A673 (cell line): ENCODE data around the gene TEX53. TPM values are rescaled to one million over a fixed set of nuclear protein-coding genes. Genes with fewer than 3 reads are reported as not detected.

Experiments used
- BruUV-seq: library from RNA; stranded (reverse); fragments of 400-500 nt; replicated peaks from 2 replicates; lab custom pipeline; 2021; lab: Mats Ljungman, UMichigan
- CTCF ChIA-PET: fragments of 300-600 bp; sonication (Branson Sonifier 250); formaldehyde crosslinking; loops from one replicate; lab custom pipeline; 2022; ENCODE audit warnings: antibody characterized with exemption; lab: Charles Lee
- POLR2A ChIA-PET: fragments of 300-600 bp; sonication (Branson Sonifier 250); formaldehyde crosslinking; loops from one replicate; lab custom pipeline; 2022; ENCODE audit warnings: antibody characterized with exemption; ENCODE audit not compliant: low non-redundant PET; lab: Charles Lee
- DNase-seq: peaks from one replicate; pipeline ENCODE4 v3.0.0-alpha.2; 2015; ENCODE audit warnings: low spot score
- H3K27ac ChIP-seq: fragments of 200-600 bp; sonication (generic); 2 replicates; pipeline ENCODE4 v1.5.1; 2016; ENCODE audit warnings: mixed run types, low read depth, mild to moderate bottlenecking, mixed read lengths, antibody characterized with exemption, low read length; ENCODE audit not compliant: poor library complexity, severe bottlenecking
- H3K27me3 ChIP-seq: fragments of 200-600 bp; sonication (generic); replicated peaks from 2 replicates; pipeline ENCODE4 v1.6.1; 2017; ENCODE audit warnings: mixed run types, low read depth, mild to moderate bottlenecking, mixed read lengths, antibody characterized with exemption, low read length; ENCODE audit not compliant: insufficient read depth, poor library complexity
- H3K36me3 ChIP-seq: fragments of 200-600 bp; sonication (generic); 2 replicates; pipeline ENCODE4 v1.6.1; 2016; ENCODE audit warnings: mixed run types, mild to moderate bottlenecking, mixed read lengths, antibody characterized with exemption, low read length; ENCODE audit not compliant: insufficient read depth, poor library complexity, severe bottlenecking
- H3K4me1 ChIP-seq: fragments of 200-600 bp; sonication (generic); 2 replicates; pipeline ENCODE4 v1.6.1; 2017; ENCODE audit warnings: mixed run types, mild to moderate bottlenecking, mixed read lengths, antibody characterized with exemption, low read length; ENCODE audit not compliant: insufficient read depth, poor library complexity, severe bottlenecking
- H3K4me3 ChIP-seq: fragments of 200-600 bp; sonication (generic); 2 replicates; pipeline ENCODE4 v1.5.1; 2016; ENCODE audit warnings: low read depth, mixed run types, mild to moderate bottlenecking, mixed read lengths, low read length; ENCODE audit not compliant: poor library complexity, severe bottlenecking
- H3K9me3 ChIP-seq: fragments of 200-600 bp; sonication (generic); 2 replicates; pipeline ENCODE4 v1.6.1; 2016; ENCODE audit warnings: mixed run types, low read depth, mild to moderate bottlenecking, mixed read lengths, antibody characterized with exemption, low read length; ENCODE audit not compliant: poor library complexity, severe bottlenecking
- EZH2 ChIP-seq: fragments of 200-600 bp; sonication (generic); IDR thresholded peaks from 2 replicates; pipeline ENCODE4 v1.6.1; 2017; ENCODE audit warnings: borderline replicate concordance, low read depth, mild to moderate bottlenecking, mixed read lengths, antibody characterized with exemption, low read length; ENCODE audit not compliant: poor library complexity, severe bottlenecking
- intact Hi-C: fragments of 100-400 bp; cut with micrococcal nuclease; formaldehyde crosslinking; loops from one replicate; pipeline ENCODE4 v1.10.0; 2022; ENCODE audit not compliant: unreplicated experiment
- total RNA-seq: library from RNA; stranded (reverse); gene quantifications from 2 replicates; pipeline ENCODE4 v1.2.3, GENCODE V29; 2021
- TF ChIP-seq, protein P1 (sequence below): fragments of 300-800, 200-600 bp; sonication (generic); conservative IDR thresholded peaks from 2 replicates; pipeline ENCODE4 v1.5.1; 2017; ENCODE audit warnings: low read depth, mild to moderate bottlenecking, antibody characterized with exemption, low read length, moderate library complexity, mixed read lengths

TEX53 gene
- total RNA-seq, 1 experiment from 2014 or later, result not detected

GRCh38 chr9:114669961-114670360 lies 12.4 kb upstream of the TEX53 start:
- intact Hi-C loops, result loop anchor here (5.0 kb wide), 1 partner anchor 1057 kb away; no protein-coding TSS in a partner anchor
- CTCF ChIA-PET, result no interaction called here
- TF ChIP-seq, protein P1, sequence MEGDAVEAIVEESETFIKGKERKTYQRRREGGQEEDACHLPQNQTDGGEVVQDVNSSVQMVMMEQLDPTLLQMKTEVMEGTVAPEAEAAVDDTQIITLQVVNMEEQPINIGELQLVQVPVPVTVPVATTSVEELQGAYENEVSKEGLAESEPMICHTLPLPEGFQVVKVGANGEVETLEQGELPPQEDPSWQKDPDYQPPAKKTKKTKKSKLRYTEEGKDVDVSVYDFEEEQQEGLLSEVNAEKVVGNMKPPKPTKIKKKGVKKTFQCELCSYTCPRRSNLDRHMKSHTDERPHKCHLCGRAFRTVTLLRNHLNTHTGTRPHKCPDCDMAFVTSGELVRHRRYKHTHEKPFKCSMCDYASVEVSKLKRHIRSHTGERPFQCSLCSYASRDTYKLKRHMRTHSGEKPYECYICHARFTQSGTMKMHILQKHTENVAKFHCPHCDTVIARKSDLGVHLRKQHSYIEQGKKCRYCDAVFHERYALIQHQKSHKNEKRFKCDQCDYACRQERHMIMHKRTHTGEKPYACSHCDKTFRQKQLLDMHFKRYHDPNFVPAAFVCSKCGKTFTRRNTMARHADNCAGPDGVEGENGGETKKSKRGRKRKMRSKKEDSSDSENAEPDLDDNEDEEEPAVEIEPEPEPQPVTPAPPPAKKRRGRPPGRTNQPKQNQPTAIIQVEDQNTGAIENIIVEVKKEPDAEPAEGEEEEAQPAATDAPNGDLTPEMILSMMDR, result no peak
- no peak for TF ChIP-seq EZH2
- Histone ChIP-seq H3K9me3 (no peaks in the 10 kb centered on the region), H3K4me3 (no peak overlapping the region), H3K27ac (no peak overlapping the region), H3K36me3 (no peaks in the 10 kb centered on the region), H3K27me3 (no peaks in the 10 kb centered on the region), H3K4me1 (no peaks in the 10 kb centered on the region)
- no TSS peak for BruUV-seq
- POLR2A ChIA-PET, result no interaction called here
- DNase-seq, result no peak

DNA sequence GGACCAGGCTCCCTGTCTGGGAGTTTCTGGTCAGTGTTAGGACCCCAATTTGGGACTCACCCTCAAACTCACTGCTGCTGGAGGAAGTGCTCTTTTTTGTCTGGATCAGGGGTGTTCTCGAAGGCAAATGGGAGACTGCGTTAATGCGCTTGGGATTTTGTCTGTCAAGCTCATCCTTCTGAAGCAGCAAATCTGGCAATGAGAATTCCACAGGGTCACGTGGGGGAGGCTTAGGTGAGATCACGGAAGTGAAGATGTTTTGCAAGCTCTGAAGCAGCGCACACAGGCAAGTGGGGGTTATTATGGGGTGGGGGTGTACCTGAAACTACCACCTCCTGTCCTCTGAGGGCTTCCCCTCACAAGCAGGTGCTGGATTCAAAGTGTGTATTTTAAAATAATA lies 10.5 kb upstream of the TEX53 start:
- ChIA-PET CTCF (no interaction called here), POLR2A (no interaction called here)
- no peak for DNase-seq
- TF ChIP-seq, protein P1, result no peak
- Histone ChIP-seq H3K36me3 (no peaks in the 10 kb centered on the region), H3K4me3 (no peak overlapping the region), H3K9me3 (no peaks in the 10 kb centered on the region), H3K27ac (no peak overlapping the region), H3K27me3 (no peaks in the 10 kb centered on the region), H3K4me1 (no peaks in the 10 kb centered on the region)
- no TSS peak for BruUV-seq
- intact Hi-C loops, result loop anchor here (5.0 kb wide), 1 partner anchor 1059 kb away; no protein-coding TSS in a partner anchor

DNA sequence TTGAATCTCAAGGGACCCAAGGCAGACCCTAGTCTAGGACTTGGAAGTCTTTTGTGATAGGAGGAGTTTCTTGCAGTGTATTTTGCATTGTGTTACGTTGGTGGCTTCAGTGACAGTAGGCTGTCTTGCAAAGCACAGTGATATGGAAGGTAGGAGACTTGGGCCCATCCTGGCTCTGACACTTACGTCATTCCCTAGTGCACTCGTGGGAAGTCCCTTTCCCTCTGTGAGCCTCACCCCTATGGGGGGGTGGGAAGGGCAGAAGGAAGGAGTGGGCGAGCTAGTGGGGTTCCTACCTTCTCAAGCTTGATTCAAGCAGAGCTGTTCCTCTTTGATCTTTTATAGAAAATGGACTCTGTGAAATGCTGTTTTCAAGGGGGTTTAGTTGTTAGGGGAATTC lies 9.2 kb upstream of the TEX53 start:
- H3K9me3 ChIP-seq, result no peaks in the 10 kb centered on the region
- DNase-seq, result peak; percentile 42
- ChIA-PET POLR2A (no interaction called here), CTCF (interaction anchor here (0.6 to 1.5 kb wide), 3 partner anchors 14 to 348 kb away, joined by 3 to 5 read pairs (median 4); no protein-coding TSS in a partner anchor)
- no peaks in the 10 kb centered on the region for H3K27me3 ChIP-seq
- H3K36me3 ChIP-seq, result no peaks in the 10 kb centered on the region
- TF ChIP-seq, protein P1, result no peak
- no peak for TF ChIP-seq EZH2
- BruUV-seq, result no TSS peak
- H3K4me3 ChIP-seq, result no peak overlapping the region
- no peak overlapping the region for H3K27ac ChIP-seq
- intact Hi-C loops, result loop anchor here (5.0 kb wide), 1 partner anchor 1060 kb away; no protein-coding TSS in a partner anchor
- H3K4me1 ChIP-seq, result no peaks in the 10 kb centered on the region
